Measurements from ENCODE around the gene SUSD1.

DNA sequence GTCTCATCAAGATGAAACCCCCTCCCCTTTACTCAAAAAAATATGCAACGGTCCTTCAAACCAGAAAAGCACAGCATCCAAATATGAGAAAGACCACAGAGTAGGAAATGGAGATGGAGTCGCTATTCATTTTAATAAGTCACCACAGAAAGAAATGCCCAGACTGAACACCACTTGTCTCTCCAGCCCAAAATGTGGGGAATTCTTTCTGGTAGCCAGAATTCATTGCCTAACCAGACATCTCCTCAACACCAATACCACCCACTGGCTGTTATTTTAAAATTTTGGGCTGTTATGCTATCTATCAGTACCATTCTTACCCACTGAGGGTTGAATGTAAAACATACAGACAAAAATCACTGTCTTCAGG, 100.1 kb downstream of the SUSD1 start:
- TF ChIP-seq EZH2 (IDR thresholded peaks at IDR 0.05; ENCODE audit: low read length) = no peak
- TF ChIP-seq, protein P1, sequence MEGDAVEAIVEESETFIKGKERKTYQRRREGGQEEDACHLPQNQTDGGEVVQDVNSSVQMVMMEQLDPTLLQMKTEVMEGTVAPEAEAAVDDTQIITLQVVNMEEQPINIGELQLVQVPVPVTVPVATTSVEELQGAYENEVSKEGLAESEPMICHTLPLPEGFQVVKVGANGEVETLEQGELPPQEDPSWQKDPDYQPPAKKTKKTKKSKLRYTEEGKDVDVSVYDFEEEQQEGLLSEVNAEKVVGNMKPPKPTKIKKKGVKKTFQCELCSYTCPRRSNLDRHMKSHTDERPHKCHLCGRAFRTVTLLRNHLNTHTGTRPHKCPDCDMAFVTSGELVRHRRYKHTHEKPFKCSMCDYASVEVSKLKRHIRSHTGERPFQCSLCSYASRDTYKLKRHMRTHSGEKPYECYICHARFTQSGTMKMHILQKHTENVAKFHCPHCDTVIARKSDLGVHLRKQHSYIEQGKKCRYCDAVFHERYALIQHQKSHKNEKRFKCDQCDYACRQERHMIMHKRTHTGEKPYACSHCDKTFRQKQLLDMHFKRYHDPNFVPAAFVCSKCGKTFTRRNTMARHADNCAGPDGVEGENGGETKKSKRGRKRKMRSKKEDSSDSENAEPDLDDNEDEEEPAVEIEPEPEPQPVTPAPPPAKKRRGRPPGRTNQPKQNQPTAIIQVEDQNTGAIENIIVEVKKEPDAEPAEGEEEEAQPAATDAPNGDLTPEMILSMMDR (optimal IDR thresholded peaks at IDR 0.05 in 1 of 3, IDR thresholded peaks at IDR 0.05 in 1 of 3, conservative IDR thresholded peaks at IDR 0.05 in 1 of 3; ENCODE audit: extremely low read depth in 1 of 3, insufficient read depth in 2 of 3, low read length in 3 of 3) = no peak

All from keratinocyte (primary cell).